Stimulated activated naive CD4-positive, alpha-beta T cell (primary cell): Measurements from ENCODE around the gene SH3RF3.

Experiments used
- DNase-seq, 6 experiments: peaks; one replicate each; lab custom pipeline; 2025; lab: John Stamatoyannopoulos, UW

SH3RF3 gene

DNA sequence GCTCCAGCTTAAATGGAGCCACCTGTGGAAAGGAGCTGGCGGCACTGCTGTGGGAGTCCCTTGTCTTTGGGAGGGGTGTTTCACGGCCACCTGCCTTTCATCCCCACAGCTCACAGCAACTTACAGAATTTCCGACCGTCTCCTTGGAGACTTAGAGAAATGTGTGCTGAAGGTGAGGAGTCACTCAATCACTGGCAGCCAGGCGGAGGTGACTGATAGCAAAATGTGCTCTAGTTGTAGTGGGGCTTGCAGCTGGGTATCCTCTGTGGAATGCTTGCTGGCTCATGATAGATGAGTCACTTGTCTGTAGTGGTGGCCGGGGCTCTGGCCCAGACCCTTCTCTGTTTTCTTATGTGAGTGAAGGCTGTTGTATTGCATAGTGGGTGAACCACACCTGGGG lies 110.7 kb downstream of the SH3RF3 start:
- DNase-seq: no peak

DNA sequence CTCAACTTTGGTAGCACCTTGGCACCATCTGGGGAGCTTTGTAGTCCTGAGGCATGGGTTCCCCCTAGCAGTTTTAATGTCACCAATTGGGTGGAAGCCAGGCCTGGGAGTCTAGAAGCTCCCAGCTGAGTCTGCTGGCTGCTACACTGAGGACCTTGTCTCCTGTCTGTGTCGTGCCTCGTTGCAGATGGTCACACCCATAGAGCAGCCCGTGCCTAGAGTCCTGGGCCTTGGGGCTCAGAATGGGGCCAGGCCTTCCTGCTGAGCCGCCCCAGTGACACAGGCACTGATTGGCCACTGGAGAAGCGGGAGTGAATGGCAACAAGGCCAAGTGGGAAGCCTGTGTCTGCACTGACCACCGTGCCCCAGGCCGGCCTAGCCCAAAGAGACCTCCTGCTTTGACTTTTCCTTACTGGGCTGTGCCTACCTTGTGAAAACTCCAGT lies 113.2 kb downstream of the SH3RF3 start:
- no peak for DNase-seq

DNA sequence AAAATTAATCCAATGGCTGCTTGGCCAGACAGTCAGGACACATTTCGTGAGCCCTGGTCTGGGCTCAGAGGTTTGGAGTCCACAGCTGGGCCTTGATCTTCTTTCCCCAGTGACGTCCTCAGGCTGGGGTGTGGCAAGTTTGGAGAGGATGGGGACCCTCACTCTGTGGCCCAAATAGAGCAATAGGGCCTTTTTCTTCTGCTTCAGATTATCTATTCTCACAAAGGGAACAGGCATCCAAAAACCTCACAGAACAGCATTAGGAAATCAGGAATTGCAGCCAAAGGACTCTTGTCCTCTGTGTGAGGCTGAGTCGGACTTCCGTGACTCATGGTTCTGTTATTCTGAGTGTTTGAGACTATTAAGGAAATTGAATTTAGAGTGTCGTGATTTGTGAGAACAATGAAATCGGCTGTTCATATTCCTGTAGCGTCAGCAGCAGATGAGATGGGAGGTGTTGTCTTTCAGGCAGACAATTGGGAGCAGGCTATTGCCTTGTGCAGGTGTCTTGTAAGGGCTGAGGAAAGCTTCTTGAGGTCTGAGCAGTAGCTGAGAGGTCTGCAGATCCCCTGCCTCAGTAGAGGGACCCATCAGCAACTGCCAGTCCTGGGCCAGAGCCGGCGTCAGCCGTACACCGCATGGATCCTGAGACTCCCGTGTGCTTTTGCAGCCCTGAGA lies 113.8 kb downstream of the SH3RF3 start:
- DNase-seq: no peak

DNA sequence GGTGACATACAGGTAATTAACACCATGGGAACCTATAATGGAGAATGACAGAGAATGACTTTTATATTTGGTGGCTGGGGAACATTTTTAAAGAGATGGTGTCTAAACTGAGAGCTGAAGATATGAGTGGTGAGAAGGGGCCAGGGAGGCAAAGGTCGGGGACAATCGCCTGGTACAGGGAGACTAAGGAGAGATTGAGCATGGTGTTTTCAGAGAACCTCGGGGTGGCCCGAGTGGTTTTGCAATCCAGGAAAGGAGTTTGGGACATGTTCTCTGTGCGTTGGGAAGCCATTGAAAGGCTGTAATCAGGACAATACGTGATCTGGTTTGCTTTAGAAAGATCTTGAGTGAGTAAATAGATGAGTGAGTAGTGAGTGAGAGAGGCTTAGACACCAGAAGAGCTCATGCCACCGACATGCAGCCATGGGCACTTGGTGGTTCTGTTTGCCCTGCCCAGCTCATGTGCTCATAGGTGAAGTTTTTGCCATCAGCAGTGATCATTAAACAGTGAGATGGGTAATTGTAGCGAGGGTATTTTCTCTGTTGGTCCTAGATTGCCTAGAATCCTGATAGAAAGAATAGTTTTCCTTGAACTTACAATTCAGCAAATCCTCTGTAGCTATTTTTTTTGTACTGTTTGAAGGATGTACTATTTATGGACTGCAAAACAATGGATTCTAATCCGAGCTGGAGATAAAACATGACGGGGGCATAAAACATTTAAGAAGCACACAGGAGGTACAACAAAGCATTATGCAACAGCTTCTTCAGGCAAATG lies 114.7 kb downstream of the SH3RF3 start:
- no peak for DNase-seq

DNA sequence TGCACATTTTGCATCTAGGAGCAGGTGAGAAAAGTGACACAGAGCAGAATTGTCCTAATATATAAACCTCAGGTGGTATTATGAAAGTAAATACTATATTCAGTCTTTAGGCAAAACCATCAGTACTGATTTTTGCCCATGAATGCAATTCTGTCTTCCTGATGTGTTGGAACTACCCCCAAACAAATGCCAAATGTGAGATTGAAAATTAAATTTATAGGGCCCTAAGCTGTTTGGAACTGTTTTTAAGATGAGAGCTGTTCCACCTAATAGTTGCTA lies 115.2 kb downstream of the SH3RF3 start:
- DNase-seq: no peak

DNA sequence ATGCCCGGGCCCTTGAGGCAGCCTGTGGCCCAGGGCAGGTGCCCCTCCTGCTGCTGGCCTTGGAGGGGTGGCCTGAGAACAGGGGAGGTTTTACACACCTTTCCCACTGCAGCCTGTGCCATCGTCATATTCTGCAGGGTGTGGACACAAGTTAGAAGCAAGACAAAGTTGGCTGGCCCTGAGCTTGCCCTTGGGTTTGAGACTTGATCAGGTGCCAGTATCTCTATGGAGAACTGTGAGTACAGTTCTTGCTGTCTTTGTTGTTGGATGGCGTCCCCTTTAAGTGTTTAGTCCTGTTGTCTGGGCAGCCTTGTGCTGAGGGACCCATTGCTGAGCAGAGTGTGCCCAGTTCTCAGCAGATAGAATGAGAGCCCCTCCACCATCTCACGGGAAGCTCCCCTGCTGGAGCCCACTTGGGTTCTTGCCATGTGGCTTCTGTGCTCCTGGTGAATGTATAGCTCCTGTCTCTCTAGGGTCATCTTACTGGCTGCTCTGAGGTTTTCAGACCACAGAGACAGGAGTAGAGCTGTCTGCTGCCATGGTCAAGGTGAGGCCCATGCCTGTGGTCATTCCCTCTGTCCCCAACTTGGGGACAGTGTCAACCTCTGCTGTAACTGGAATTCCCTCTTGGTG lies 115.9 kb downstream of the SH3RF3 start:
- no peak for DNase-seq

DNA sequence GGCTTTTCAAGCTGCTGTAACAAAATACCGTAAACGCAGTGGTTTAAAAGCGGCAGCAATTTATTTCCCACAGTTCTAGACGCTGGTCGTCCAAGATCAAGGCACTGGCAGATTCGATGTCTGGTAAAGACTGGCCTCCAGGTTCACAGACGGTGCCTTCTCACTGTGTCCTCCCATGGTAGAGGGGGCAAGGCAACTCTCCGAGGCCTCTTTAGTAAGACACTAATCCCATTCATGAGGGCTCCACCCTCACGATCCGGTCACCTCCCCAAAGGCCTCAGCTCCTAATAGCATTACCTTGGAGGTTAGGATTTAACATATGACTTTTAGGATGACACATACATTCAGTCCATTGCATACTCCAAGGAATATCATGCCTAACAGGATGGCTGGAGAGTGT lies 117.2 kb downstream of the SH3RF3 start:
- DNase-seq: no peak

DNA sequence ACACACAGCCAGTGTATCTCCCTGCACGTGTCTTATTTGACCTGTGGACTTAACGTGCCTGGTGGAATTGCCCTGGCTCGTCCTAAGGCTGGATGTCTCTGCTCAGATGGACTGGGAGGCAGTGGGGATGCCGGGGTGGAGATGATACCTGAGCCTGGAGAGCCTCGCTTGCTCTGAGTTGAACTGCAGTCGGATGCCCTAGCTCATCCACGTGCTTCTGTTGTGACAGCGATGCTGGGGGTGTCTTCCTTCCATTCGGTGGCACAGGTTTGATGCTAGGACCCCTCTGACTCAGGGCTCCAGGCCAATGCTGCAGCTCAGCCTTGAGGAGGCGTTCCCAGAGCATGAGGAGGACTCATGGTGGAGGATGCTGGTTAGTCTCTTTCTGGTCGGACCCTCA lies 117.6 kb downstream of the SH3RF3 start:
- DNase-seq: no peak

DNA sequence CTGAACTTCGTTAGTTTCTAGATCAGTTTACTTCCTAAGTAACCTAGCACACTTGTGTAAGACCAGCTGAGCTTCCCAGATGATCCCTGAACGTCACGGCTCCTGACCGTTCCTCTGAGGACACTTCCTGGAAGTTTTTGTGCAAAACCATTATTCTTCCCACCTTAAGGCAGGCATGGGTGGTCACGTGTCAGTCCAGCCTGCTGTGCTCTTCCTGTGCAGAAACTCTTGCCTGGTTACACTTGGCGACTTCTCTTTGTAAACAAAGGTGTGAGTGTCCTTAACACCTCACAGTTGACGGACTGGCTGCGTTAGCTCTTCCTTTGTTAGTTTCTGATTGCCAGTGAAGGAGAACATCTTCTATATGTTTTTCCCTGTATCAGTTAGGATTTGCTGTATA lies 118.3 kb downstream of the SH3RF3 start:
- no peak for DNase-seq

DNA sequence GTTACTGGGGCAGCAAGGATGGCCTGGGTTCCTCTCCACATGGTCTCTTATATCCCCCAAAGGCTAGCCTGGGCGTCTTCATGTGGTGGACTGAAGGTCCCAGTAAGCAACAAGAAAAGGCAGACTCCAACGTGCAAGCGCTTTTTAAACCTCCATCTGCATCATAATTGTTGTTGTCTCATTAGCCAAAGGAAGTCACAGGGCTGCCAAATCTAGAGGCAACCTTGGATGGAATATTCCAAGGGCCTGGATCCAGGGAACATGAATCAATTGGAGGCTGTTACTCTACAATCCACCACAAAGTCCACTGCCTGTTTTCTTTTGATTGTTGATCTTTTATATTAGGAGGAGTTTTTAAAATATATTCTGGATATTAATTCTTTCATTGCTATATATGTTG lies 118.8 kb downstream of the SH3RF3 start:
- DNase-seq: no peak

DNA sequence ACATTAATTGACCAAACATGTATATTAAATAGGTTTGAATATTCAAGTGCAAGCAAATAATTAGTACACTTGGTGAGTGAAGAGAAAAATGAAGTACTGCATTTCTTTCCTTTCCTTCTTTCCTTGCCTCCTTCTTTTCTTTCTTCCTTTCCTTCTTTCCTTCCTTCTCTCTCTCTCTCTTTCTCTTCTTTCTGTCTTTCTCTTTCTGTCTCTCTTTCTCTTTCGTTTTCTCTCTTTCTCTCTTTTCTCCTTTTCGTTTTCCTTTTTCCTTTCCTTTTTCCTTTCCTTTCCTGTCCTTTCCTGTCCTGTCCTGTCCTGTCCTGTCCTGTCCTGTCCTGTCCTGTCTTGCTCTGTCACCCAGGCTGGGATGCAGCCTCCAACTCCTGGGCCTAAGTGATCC lies 119.6 kb downstream of the SH3RF3 start:
- no peak for DNase-seq

DNA sequence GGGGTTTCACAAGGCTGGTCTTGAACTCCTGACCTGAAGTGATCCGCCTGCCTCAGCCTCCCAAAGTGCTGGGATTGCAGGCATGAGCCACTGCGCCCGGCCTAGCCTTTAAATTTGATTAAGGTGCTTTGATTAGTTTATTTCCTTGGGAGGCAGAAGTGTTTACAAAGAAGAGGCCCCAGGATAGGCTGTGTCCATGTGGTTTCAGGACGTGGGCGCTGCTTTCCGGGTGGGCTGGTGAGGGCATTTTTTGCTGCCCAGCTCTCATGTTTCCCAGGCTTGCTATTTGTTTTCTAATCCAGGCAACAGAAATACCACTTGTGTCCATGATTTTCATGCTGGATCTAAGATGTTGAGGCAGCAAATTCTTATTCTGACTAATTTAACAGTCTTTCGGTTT lies 124.2 kb downstream of the SH3RF3 start:
- no peak for DNase-seq

DNA sequence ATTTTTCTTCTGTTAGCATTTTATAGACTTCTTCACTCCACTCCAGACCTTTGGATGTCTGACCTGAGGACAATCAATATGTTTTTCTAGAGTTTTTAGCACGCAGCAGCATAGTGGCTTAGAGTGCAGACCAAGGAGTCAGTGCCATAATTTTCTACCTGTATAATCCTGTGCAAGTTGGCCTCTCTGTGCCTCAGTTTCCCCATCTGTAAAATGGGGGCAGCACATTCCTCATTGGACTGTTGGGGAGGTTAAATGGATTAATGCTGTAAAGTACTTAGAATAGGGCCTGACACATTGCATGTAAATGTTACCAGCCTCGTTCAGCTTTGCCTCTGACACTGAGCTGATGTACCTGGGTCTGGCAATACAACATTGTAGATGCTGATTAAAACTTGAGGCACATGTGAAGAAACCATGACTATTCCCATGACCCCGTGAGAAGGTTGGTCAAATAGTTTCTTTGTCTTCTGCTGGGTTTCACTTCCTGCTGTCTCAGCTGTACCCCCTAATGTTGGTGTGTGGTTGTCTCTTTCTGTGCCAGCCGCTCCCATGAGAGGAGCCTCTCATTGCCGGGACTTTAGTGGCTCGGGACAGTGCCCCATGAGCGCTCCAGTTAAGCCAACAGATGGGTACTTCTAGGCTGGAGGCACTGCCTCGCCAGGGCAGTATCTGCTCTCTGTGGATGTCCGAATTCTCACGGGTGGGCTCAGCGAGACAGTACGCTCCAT lies 125.3 kb downstream of the SH3RF3 start:
- DNase-seq: no peak

DNA sequence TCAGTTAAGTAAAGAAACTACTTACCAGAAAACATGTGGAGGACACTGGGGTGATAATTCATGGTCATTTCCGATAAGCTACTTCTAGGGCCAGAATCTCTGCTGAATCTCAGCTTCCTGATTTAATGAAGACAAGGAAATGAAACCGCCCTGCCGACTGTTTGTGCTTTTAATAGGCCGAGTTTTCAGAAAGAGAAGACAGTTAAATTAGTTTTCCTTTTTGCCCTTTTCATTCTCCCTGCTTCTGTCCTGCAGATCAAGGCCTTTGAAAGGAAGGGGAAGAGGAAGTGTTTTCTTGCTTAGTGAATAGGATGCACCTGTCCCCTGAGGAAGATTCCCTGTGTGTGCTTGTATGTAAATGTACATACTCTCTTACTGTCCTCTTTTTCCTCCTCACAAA lies 126.6 kb downstream of the SH3RF3 start:
- DNase-seq: no peak

DNA sequence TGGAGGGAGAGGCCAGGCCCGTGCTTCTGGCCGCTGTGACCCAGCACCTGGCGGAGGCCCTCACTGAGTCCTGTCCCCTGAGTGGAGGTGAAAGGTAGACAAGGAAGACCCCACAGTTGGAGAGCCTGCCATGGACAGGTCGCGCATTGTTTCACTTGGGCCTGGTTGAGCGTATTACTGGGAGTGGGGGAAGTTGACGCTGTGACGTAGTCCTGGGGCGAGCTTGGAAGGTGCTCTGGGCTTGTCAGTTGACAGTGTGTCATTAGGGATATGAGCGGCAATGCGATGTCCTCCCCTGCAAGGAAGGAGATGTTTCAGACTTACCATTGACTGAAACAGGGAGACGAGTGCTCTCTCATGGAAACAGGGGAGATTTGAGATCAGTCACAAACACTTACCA lies 127.1 kb downstream of the SH3RF3 start:
- no peak for DNase-seq

DNA sequence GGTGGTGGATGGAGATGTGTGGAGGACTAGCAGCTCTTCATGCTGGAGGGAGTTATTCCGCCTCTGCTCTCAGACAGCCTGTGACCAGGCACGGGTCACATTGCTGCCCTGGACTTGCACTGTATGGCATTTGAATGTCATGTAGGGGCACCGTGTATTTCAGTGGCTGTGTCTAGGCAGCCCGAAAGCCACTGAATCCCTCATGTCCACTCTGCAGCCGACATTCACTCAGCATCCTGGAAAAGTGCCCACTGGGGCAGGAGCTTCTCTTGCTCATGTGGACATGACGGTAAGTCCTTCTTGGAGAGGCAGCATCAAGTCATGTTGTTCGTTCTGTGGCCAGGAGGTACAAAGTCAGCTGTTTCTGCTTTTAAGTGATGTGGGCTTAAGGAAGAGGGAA lies 127.9 kb downstream of the SH3RF3 start:
- no peak for DNase-seq

DNA sequence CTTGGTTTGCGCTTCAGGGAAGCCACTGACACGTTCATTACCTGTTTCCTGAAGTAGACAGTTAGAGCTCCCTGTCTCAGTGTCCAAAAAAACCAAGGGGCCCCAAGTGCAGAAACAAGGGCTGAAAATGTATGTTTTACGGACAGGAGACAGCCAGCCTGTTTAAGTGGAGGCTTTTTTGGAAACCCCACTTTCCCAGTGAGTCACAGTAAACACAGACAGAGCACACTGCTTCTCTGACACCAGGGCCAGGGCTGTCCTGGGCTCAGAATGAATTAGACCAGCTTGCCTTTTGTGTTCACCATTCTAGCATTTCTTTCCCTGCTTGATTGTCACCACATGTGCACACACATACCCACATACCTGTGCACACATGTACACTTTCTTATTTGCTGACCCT lies 128.6 kb downstream of the SH3RF3 start:
- no peak for DNase-seq

DNA sequence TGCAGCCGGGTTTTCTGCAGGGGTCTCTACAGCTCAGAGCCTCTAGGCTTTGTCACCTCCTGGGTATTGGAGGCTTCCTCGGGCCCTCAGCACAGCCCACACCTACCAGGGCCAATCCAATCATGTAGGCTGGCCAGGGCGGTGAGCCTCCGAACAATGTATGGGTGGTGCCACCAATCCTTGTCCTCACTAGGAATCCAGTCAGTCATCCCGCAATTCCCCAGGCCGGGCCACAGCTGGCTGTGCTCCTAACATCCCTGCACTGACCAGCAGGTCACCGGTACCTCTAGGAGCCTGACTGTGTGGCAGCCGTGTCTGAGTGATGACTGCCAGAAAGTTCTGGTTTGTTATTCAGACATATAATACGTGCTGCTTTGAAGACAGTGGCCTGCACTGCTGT lies 129.4 kb downstream of the SH3RF3 start:
- DNase-seq: no peak

DNA sequence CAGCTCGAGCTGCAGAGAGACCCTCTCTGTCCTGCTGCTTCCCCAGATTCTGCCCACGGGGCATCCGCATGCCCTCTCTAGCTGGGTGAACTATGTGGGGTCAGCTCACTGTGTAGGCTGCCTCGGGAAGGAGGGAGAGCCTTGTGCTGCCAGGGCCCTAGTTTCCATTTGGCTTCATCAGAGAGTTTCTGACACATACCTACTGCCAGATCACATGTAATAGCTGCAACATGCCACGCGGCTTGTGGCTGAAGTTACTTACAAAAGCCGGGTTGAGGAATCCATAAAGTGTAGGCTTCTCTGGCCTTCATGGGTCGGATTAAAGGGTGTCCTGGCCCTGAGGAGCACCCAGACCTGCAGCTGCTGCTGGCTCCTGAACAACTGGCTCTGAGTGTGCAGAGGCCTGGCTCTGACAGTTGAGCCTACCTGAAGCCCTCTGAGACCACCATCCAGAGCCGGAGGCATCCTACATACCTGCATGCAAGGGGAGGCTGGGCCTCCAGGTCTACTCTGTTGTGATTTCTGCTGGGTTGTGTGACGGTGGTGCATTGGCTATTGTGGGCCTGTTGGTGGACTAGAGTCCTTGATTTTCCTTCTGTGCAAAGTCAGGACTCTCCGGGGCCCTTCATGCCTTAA lies 130.0 kb downstream of the SH3RF3 start:
- no peak for DNase-seq

DNA sequence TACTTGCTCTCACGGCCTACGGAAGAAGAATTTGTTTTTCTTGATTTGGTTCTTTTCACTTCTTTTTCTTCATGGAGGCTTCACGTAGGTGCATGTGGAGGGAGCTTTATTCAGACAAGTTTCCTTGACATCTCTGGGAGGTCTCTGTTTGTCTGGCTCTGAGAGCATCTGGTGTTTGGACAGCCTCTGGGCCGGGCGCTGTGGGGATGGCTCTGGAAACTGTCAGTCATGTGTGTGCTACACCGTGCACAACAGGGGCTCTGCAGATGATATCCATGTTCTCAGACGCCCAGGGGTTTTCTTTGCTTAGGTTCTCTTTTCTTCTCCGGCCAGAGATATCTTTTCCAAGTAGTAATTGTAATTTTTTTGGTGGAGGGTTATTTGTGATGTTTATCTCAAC lies 130.7 kb downstream of the SH3RF3 start:
- no peak for DNase-seq

DNA sequence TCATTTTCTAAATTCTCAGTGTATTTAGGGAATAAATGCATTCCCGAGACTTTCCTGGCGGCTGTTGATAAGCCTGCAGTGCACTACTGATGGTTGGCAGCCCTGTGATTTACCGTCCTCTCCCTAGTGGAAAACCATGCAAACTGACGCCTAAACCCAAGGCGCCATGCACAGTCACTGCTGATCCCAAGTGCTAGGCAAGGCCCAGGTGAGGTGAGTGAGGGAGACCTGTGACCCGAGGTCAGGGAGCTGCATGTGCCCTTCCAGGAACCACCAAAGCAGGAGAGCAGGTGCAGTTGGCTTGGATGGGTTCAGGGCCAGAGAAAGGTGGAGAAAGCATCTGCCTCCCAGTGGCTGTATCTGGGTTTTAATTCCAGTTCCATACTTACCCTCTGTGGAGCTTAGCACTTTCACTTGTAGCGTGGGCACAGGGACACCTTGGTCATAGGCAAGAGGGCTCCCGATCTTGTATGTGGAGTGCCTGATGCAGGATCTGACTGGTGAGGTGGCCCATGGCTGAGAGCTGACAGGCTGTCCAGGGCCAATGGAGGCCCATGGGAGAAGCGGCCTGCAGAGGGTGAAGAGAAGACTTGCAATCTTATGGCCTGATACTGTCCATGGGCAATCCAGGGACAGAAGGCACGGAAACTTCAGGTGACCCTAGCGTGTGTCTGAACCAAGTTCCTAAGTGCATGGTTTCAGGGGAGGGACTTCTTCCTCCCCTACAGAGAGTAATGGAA lies 131.3 kb downstream of the SH3RF3 start:
- DNase-seq: no peak
